ENCODE results near the gene RAB21. TPM values are rescaled to one million over a fixed set of nuclear protein-coding genes. Genes with fewer than 3 reads are reported as not detected.

Gene RAB21
- total and polyA plus RNA-seq, 2 of the 13 experiments (the other 11 are each of a cell fraction or from before 2014, with no cell fraction given), result 4.4 to 50.9 TPM

- H3K9me3 ChIP-seq (ENCODE audit: low read length), result no peaks in the 10 kb centered on the region
- no peak overlapping the region for H2AFZ ChIP-seq (ENCODE audit: low read length)
- no peak for ATAC-seq
- DNase-seq (ENCODE audit: low spot score), result no peak
- no peak for FAIRE-seq
- in situ Hi-C loops (cut with HindIII; ENCODE audit: extremely low pct_ligation_motif_present, low pct_unique_long_range_greater_than_20kb), result no loop called here
- ChIA-PET POLR2A (no interaction called here), CTCF (ENCODE audit: low intra/inter-chr PET ratio, low total read pairs) (no interaction called here)
- H3K4me1 ChIP-seq (ENCODE audit: insufficient read depth, low read length), result no peaks in the 10 kb centered on the region
- BruUV-seq (replicated peaks), result TSS peak; percentile 16
- H3K27ac ChIP-seq (ENCODE audit: extremely low read length, insufficient read depth, low read length), result no peak overlapping the region
- no peaks in the 10 kb centered on the region for H3K27me3 ChIP-seq (ENCODE audit: control insufficient read depth in 1 of 2, insufficient read depth in 2 of 2, low read length in 2 of 2)
- H3K9ac ChIP-seq (ENCODE audit: insufficient read depth, low read depth, low read length), result no peak overlapping the region
- H3K4me3 ChIP-seq (replicated peaks in 1 of 3; ENCODE audit: insufficient read depth in 1 of 3, low read depth in 2 of 3, low read length in 3 of 3), result no peak overlapping the region
- H3K36me3 ChIP-seq (replicated peaks in 1 of 2; ENCODE audit: control insufficient read depth in 1 of 2, insufficient read depth in 2 of 2, low read length in 2 of 2), result peaks cover 8 to 21% of the 10 kb centered on the region in 2 experiments
- no peak overlapping the region for H3K4me2 ChIP-seq (ENCODE audit: low read depth, low read length)
- TF ChIP-seq ATF1 (CRISPR knock-in tag; IDR thresholded peaks at IDR 0.05) (no peak), RFXANK (CRISPR knock-in tag; IDR thresholded peaks at IDR 0.05) (no peak), ZNF317 (CRISPR knock-in tag; IDR thresholded peaks at IDR 0.05) (no peak)
- WGBS (ENCODE audit: low lambda C conversion rate), result 100% methylated on average over 1 of the region's 1 CpG
- H4K20me1 ChIP-seq (ENCODE audit: insufficient read depth, low read length), result no peaks in the 10 kb centered on the region
- no peaks in the 10 kb centered on the region for H3K79me2 ChIP-seq (ENCODE audit: insufficient read depth, low read length)
- intact Hi-C loops (cut with micrococcal nuclease; ENCODE audit: unreplicated experiment), result no loop called here
Measured at GRCh38 chr12:71786829-71787228, 32.2 kb downstream of the RAB21 start.

DNA sequence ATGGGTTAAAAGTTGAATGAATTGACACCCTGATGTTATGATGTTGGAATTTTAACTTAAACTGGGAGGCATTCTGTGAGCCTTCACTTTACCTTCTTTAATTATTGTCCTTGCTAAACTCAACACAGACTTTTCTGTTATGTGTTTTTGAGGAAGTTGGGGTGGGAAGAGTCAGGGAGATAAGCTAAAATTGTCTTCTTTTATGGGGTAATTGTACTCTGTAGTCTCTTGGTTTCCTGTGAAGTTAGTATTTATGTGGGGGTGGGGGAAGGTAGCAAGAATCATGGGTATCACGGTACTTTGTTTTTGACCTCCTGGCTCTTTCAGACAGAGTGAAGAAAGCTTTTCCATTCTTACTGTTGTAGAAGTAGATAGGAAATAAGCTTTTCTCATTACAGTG is 32.9 kb downstream of the RAB21 start:
- Histone ChIP-seq H2AFZ (ENCODE audit: low read length) (no peak overlapping the region), H3K9me3 (ENCODE audit: low read length) (no peaks in the 10 kb centered on the region), H3K27me3 (ENCODE audit: control insufficient read depth in 1 of 2, insufficient read depth in 2 of 2, low read length in 2 of 2) (no peaks in the 10 kb centered on the region), H3K79me2 (ENCODE audit: insufficient read depth, low read length) (no peaks in the 10 kb centered on the region), H3K4me1 (ENCODE audit: insufficient read depth, low read length) (no peaks in the 10 kb centered on the region), H3K4me3 (replicated peaks in 1 of 3; ENCODE audit: insufficient read depth in 1 of 3, low read depth in 2 of 3, low read length in 3 of 3) (no peak overlapping the region), H3K36me3 (replicated peaks in 1 of 2; ENCODE audit: control insufficient read depth in 1 of 2, insufficient read depth in 2 of 2, low read length in 2 of 2) (peaks cover 8 to 21% of the 10 kb centered on the region in 2 experiments), H4K20me1 (ENCODE audit: insufficient read depth, low read length) (no peaks in the 10 kb centered on the region), H3K4me2 (ENCODE audit: low read depth, low read length) (no peak overlapping the region), H3K27ac (ENCODE audit: extremely low read length, insufficient read depth, low read length) (no peak overlapping the region), H3K9ac (ENCODE audit: insufficient read depth, low read depth, low read length) (no peak overlapping the region)
- in situ Hi-C loops (cut with HindIII; ENCODE audit: extremely low pct_ligation_motif_present, low pct_unique_long_range_greater_than_20kb), result no loop called here
- FAIRE-seq (no peak), ATAC-seq (no peak), DNase-seq (ENCODE audit: low spot score) (no peak)
- POLR2A ChIA-PET, result no interaction called here
- CTCF ChIA-PET (ENCODE audit: low intra/inter-chr PET ratio, low total read pairs), result no interaction called here
- TF ChIP-seq AGO2 (optimal IDR thresholded peaks at IDR 0.05; ENCODE audit: low read depth, low read length), result no peak
- no peak for TF ChIP-seq ZNF780A (CRISPR knock-in tag; IDR thresholded peaks at IDR 0.05)
- intact Hi-C loops (cut with micrococcal nuclease; ENCODE audit: unreplicated experiment), result no loop called here
- WGBS (ENCODE audit: low lambda C conversion rate), result 97% methylated on average over 1 of the region's 1 CpG
- no TSS peak for BruUV-seq (replicated peaks)

Data from HepG2 (cell line).